HepG2 (cell line): ENCODE results near the gene ACSM2B. TPM values are rescaled to one million over a fixed set of nuclear protein-coding genes. Genes with fewer than 3 reads are reported as not detected.

Experiments used
- ATM ChIP-seq: fragments of 450-650 bp; IDR thresholded peaks from 2 replicates; pipeline ENCODE4 v1.7.1; 2017; ENCODE audit warnings: mild to moderate bottlenecking, borderline replicate concordance
- DNMT1 ChIP-seq: sonication (generic); formaldehyde crosslinking; IDR thresholded peaks from 2 replicates; pipeline ENCODE4 v1.5.1; 2020; ENCODE audit warnings: mild to moderate bottlenecking, missing genetic modification reagents
- E2F1 ChIP-seq: sonication (generic); formaldehyde crosslinking; IDR thresholded peaks from 2 replicates; pipeline ENCODE4 v1.5.0; 2020; ENCODE audit warnings: missing genetic modification reagents
- FOXM1 ChIP-seq: sonication (generic); formaldehyde crosslinking; IDR thresholded peaks from 2 replicates; pipeline ENCODE4 v1.5.0; 2020; ENCODE audit warnings: missing genetic modification reagents
- GFI1 ChIP-seq: sonication (generic); formaldehyde crosslinking; IDR thresholded peaks from 2 replicates; pipeline ENCODE4 v1.5.0; 2020; ENCODE audit warnings: missing genetic modification reagents, mild to moderate bottlenecking, borderline replicate concordance
- MBNL3 ChIP-seq: fragments of 250-450 bp; sonication (Bioruptor Pico); conservative IDR thresholded peaks from 2 replicates; pipeline ENCODE4 v1.8.0; 2022; ENCODE audit warnings: mild to moderate bottlenecking, inconsistent platforms
- NKX3-1 ChIP-seq: sonication (generic); formaldehyde crosslinking; IDR thresholded peaks from 2 replicates; pipeline ENCODE4 v1.5.0; 2020; ENCODE audit warnings: missing genetic modification reagents
- PAXIP1 ChIP-seq: sonication (generic); formaldehyde crosslinking; conservative IDR thresholded peaks from 2 replicates; pipeline ENCODE4 v1.4.0; 2020; ENCODE audit warnings: mild to moderate bottlenecking, missing genetic modification reagents, moderate library complexity
- SIX1 ChIP-seq: sonication (generic); formaldehyde crosslinking; IDR thresholded peaks from 2 replicates; pipeline ENCODE4 v1.4.0; 2020; ENCODE audit warnings: missing genetic modification reagents, borderline replicate concordance
- SMAD1 ChIP-seq: sonication (generic); formaldehyde crosslinking; IDR thresholded peaks from 2 replicates; pipeline ENCODE4 v1.4.0; 2020; ENCODE audit warnings: missing genetic modification reagents, low read depth, mild to moderate bottlenecking, borderline replicate concordance
- SP4 ChIP-seq: sonication (generic); formaldehyde crosslinking; IDR thresholded peaks from 2 replicates; pipeline ENCODE4 v1.8.1; 2023; ENCODE audit warnings: mild to moderate bottlenecking, missing genetic modification reagents
- TEAD3 ChIP-seq: optimal IDR thresholded peaks from 2 replicates; pipeline ENCODE3; 2016; ENCODE audit warnings: borderline replicate concordance
- U2AF2 ChIP-seq: fragments of 200-400 bp; formaldehyde crosslinking; IDR thresholded peaks from 2 replicates; pipeline ENCODE4 v1.6.1; 2017; ENCODE audit warnings: low read depth, mild to moderate bottlenecking, low read length
- XBP1 ChIP-seq: sonication (generic); formaldehyde crosslinking; IDR thresholded peaks from 2 replicates; pipeline ENCODE4 v1.5.0; 2020; ENCODE audit warnings: missing genetic modification reagents
- ZEB1 ChIP-seq: IDR thresholded peaks from 2 replicates; pipeline ENCODE4 v1.6.1; 2012; ENCODE audit warnings: mild to moderate bottlenecking, low read depth, inconsistent platforms; ENCODE audit not compliant: insufficient replicate concordance
- ZNF296 ChIP-seq: sonication (generic); formaldehyde crosslinking; conservative IDR thresholded peaks from 2 replicates; pipeline ENCODE4 v1.5.0; 2020; ENCODE audit warnings: mild to moderate bottlenecking, missing genetic modification reagents
- ZNF350 ChIP-seq: sonication (generic); formaldehyde crosslinking; IDR thresholded peaks from 2 replicates; pipeline ENCODE4 v1.4.0; 2020; ENCODE audit warnings: mild to moderate bottlenecking, low read depth, missing genetic modification reagents, borderline replicate concordance
- ZNF431 ChIP-seq: sonication (generic); formaldehyde crosslinking; IDR thresholded peaks from 2 replicates; pipeline ENCODE4 v1.9.0; 2022; ENCODE audit warnings: missing genetic modification reagents, low read depth, mild to moderate bottlenecking, borderline replicate concordance
- ZNF609 ChIP-seq: sonication (generic); formaldehyde crosslinking; IDR thresholded peaks from 2 replicates; pipeline ENCODE4 v1.4.0; 2020; ENCODE audit warnings: mild to moderate bottlenecking, missing genetic modification reagents, borderline replicate concordance
- ZNF781 ChIP-seq: sonication (generic); formaldehyde crosslinking; IDR thresholded peaks from 2 replicates; pipeline ENCODE4 v1.5.1; 2020; ENCODE audit warnings: borderline replicate concordance, mild to moderate bottlenecking, missing genetic modification reagents; ENCODE audit errors: not compliant biosample characterization
- ZNF790 ChIP-seq: sonication (generic); formaldehyde crosslinking; IDR thresholded peaks from 2 replicates; pipeline ENCODE4 v1.8.0; 2022; ENCODE audit warnings: missing genetic modification reagents, mild to moderate bottlenecking, borderline replicate concordance
- polyA plus RNA-seq, 8 experiments: library from polyadenylated mRNA; depleted of rRNA in 3 of 8; stranded (reverse) in 7 of 8; unstranded in 1 of 8; fragments of >200 nt; fragmentation: Illumina TruSeq in 4 of 8; extraction: Trizol in 4 of 8; gene quantifications; 2 replicates each; pipeline versions ENCODE4 v1.2.1 to v1.2.3, GENCODE V29; 2011 to 2016; ENCODE audit warnings: low read depth in 4 of 8, missing spikeins in 1 of 8, mixed read lengths in 1 of 8; ENCODE audit not compliant: insufficient read depth in 1 of 8
- total RNA-seq, 5 experiments: library from RNA; depleted of rRNA; stranded (reverse); fragments of >200 nt; fragmentation: Illumina TruSeq; extraction: Trizol; gene quantifications; 2 replicates each; pipeline ENCODE4 v1.2.3, GENCODE V29; 2016; ENCODE audit warnings: low read depth in 1 of 5

The ACSM2B gene
- total and polyA plus RNA-seq, 2 of the 13 experiments (the other 11 are each of a cell fraction or from before 2014, with no cell fraction given) = 22.9 to 34.0 TPM

- TF ChIP-seq ZNF296 (CRISPR knock-in tag) = peak; percentile 83; the same call in 1 of the 2 replicates
- no peak for TF ChIP-seq ZNF781 (CRISPR knock-in tag)
- TF ChIP-seq ZEB1 = peak; percentile 75
- TF ChIP-seq PAXIP1 = peak; percentile 99
- peak; percentile 85 for TF ChIP-seq SIX1
- TF ChIP-seq XBP1 (CRISPR knock-in tag) = peak; percentile 92
- TF ChIP-seq TEAD3 (CRISPR knock-in tag) = peak; percentile 91
- no peak for TF ChIP-seq MBNL3 (CRISPR knock-in tag)
- peak; percentile 96 for TF ChIP-seq NKX3-1
- TF ChIP-seq GFI1 (CRISPR knock-in tag) = peak; percentile 94
- TF ChIP-seq ZNF790 = peak; percentile 56; the same call in 1 of the 2 replicates
- TF ChIP-seq ZNF431 = no peak
- TF ChIP-seq E2F1 (CRISPR knock-in tag) = peak; percentile 53; the same call in 1 of the 2 replicates
- peak; percentile 93 for TF ChIP-seq ZNF609 (CRISPR knock-in tag)
- no peak for TF ChIP-seq U2AF2
- TF ChIP-seq FOXM1 = peak; percentile 27; the same call in 1 of the 2 replicates
- no peak for TF ChIP-seq DNMT1
- TF ChIP-seq SMAD1 (CRISPR knock-in tag) = no peak
- TF ChIP-seq ZNF350 (CRISPR knock-in tag) = peak; percentile 71; the same call in 1 of the 2 replicates
- TF ChIP-seq ATM = no peak
- TF ChIP-seq SP4 (CRISPR knock-in tag) = no peak; the same call in 1 of the 2 replicates
Observed at GRCh38 chr16:20598832-20599469, 22.8 kb upstream of the ACSM2B start (continued).
